SKM-1 treated with dmso at 0.1 percent for 144 hours (cell line): ENCODE data around the gene APOC1.
"Not testable (repeated sequence)": the region's sequence is repeated elsewhere in the genome, so short reads cannot be mapped to it uniquely, and the experiment has no call there.

Experiments used
- DNase-seq: peaks from one replicate; lab custom pipeline; 2025; ENCODE audit not compliant: unreplicated experiment; lab: John Stamatoyannopoulos, UW

Gene APOC1

GRCh38 chr19:44914433-44915206 is at the start of gene APOC1:
Gene APOC1 (plus strand): TSS chr19:44914608. CDS start chr19:44914892, 284 bp downstream.
- peak; percentile 16 for DNase-seq

DNA sequence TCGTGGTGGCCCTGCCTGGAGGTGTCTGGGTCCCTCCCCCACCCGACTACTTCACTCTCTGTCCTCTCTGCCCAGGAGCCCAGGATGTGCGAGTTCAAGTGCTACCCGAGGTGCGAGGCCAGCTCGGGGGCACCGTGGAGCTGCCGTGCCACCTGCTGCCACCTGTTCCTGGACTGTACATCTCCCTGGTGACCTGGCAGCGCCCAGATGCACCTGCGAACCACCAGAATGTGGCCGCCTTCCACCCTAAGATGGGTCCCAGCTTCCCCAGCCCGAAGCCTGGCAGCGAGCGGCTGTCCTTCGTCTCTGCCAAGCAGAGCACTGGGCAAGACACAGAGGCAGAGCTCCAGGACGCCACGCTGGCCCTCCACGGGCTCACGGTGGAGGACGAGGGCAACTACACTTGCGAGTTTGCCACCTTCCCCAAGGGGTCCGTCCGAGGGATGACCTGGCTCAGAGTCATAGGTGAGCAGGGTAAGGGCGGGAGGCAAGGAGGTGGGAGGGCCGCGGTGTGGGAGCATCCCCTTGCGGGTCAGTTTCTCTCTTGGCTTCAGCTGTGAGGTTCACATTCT is 49.1 kb upstream of the APOC1 start:
- no peak for DNase-seq

DNA sequence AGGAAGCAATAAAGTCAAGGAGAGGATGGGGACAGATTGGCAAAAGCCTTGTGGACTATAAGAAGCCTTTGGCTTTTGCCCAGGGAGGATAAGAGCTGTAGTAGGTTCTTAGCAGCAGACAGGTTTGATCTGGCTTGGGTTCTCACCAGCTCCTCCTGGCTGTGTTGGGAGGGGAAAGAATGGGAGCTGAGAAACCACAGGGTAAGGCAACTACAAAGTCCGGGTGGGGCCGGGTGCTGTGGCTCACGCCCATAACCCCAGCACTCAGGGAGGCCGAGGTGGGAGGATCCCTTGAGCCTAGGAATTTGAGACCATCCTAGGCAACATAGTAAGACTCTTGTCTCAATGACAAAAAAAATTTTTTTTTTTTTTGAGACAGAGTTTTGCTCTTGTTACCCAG is 47.7 kb upstream of the APOC1 start:
- no peak for DNase-seq

- no peak for DNase-seq
Observed at GRCh38 chr19:44867578-44867977, 46.8 kb upstream of the APOC1 start.

GRCh38 chr19:44869733-44870470 is 44.5 kb upstream of the APOC1 start:
- peak; percentile 0 for DNase-seq

GRCh38 chr19:44871809-44872208 is 42.6 kb upstream of the APOC1 start:
- DNase-seq = no peak

- DNase-seq = no peak
Observed at GRCh38 chr19:44872661-44873060, 41.7 kb upstream of the APOC1 start.

- DNase-seq = no peak
Observed at GRCh38 chr19:44874317-44874716, 40.1 kb upstream of the APOC1 start.

GRCh38 chr19:44875666-44876451 is 38.5 kb upstream of the APOC1 start:
- no peak for DNase-seq

DNA sequence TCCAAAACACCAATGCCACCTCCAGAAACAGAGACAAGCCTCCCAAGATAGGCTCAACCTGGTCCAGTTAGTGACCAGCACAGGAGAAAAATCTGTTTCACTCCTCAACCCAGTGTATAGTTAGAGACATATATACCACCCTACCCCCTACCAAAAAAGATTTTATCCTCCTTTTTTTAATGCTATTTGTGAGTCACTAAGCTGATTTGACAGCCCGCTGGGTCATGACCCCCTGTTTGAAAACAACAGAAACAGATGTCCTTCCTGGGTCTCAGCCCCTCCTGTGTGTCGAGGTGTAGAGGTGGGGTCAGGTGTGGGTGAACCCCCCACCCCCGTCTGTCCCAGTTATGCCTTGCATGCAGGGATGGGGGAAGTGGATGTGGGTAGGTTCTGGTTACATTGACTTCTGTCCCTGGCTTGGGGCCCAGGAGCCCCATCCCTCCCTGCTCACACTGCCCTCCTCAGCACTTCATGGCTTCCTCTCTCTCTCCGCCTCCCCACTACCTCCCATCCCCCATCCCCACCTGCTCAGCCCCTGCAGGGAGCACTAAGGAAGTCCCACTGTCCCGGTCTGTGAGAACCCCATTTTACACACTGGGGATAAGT is 37.4 kb upstream of the APOC1 start:
- DNase-seq = no peak

- DNase-seq = no peak
Observed at GRCh38 chr19:44878120-44878865, 36.1 kb upstream of the APOC1 start.

DNA sequence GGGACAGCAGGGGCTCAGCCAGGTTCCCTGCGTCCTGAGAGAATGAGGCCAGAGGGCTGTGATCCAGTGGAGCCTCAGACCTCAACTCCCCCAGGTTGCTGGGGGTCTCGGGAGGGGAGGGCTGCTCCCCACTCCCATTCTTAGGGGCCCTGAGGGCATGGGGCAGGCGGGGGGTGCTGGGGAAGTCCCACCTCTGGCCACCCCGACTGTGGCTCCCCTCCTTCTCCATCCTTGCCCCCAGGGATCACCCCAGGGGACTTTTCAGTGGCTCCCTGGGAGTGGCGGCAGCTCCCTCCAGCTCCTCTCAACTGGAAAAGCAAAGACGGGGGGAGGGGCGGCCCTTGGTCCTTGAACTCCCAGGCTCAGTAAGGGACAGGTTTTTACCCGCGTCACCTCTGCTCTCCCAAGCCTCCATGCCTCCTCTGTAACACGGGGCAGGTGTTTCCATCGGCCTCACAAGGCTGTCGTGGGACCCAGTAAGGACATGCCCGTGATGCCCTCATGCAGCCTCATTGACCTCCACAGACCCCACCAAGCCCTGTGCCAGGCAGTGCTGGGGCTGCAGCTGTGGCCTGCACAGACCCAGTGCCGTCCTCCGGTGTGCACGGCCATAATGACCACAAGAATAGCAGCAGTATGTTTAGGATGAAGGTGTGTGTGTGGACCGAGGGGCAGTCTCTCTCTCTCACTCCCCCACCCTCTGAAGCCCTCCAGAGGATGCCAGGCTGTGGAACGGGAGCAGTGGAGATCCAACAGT is 34.9 kb upstream of the APOC1 start:
- no peak for DNase-seq

DNA sequence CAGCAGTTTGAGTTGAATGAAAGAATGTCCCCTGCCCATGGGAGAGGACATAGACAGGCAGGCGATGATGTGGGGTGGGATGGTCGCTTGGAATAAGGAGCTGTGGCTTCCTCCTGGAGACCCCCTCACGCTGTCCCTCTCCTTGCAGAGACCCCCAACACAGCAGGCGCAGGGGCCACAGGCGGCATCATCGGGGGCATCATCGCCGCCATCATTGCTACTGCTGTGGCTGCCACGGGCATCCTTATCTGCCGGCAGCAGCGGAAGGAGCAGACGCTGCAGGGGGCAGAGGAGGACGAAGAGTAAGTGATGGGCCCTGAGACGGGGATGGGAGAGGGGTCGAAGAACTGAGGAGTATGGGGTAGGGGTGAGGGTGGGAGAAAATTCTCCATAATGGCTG is 32.3 kb upstream of the APOC1 start:
- DNase-seq = no peak

DNA sequence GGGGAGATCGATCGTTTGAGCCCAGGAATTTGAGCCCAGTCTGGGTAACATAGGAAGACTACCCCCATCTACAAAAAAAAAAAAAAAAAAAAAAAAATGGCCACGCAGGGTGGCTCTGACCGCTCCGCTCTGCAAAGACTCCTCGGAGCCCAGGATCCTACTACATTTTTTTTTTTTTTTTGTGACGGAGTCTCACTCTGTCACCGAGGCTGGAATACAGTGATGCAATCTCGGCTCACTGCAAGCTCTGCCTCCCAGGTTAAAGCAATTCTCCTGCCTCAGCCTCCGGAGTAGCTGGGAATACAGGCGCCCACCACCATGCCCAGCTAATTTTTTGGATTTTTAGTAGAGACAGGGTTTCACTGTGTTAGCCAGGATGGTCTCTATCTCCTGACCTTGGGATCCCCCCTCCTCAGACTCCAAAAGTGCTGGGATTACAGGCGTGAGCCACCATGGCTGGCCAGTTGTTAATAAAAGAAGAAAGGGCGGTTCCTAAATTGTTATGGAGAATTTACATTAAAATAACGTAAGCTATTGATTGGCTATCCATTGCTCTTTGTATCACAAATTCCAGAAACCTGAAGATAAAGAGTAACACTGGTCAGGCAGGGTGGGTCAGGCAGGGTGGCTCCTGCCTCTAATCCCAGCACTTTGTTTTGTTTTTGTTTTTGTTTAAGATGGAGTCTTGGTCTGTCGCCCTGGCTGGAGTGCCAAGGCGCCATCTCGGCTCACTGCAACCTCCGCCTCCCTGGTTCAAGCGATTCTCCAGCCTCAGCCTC is 31.6 kb upstream of the APOC1 start:
- DNase-seq = not testable (repeated sequence)

DNA sequence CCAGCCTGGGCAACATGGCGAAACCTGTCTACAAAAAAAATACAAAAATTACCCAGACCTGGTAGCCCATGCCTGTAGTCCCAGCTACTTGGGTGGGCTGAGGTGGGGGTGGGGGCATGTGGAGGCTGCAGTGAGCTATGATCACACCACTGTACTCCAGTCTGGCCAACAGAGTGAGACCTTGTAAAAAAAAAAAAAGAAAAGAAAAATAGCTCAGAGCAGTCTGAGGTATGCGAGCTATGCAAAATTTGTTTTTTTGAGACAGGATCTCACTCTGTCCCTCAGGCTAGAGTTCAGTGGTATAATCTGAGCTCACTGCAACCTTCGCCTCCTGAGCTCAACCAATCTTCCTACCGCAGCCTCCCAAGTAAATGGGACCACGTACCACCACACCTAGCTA is 30.5 kb upstream of the APOC1 start:
- no peak for DNase-seq

DNA sequence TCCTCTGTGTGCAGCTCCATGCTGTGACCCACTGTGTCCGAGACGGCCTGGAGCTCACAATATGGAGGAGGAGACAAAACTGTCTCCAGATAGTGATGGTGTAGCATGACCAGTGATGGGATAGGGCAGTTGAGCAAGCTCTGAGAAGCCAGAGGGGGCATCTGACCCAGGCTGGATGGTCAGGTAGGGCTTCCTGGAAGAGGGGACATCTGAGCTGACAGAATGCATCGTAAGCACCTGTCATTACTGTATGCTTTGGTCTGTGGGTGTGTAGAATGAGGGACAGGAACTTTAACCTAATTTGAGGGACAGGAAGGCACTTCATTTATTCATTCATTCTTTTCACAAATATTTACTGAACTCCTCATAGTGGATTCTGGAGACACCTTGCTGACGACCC is 29.8 kb upstream of the APOC1 start:
- no peak for DNase-seq

- DNase-seq = no peak
Observed at GRCh38 chr19:44886141-44886540, 28.3 kb upstream of the APOC1 start.

DNA sequence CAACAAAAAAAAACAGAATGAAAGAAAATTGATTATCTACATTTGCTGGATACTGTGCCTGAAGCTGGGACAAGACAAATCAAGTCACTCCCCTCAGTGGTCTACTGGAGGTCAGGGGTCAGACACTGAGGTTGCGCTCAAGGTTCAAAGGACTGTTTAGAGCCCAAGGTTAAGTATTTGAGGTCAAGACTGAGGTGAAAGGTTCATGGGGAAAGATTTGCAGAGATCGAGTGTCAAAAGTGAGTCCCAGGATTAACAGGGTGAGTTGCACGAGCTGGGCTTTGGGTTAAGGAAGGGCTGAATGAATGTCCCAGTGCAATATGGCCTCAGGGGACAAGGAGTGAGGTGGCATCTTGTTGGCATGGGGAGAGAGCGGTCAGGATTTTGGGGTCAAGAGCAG is 26.8 kb upstream of the APOC1 start:
- DNase-seq = no peak

DNA sequence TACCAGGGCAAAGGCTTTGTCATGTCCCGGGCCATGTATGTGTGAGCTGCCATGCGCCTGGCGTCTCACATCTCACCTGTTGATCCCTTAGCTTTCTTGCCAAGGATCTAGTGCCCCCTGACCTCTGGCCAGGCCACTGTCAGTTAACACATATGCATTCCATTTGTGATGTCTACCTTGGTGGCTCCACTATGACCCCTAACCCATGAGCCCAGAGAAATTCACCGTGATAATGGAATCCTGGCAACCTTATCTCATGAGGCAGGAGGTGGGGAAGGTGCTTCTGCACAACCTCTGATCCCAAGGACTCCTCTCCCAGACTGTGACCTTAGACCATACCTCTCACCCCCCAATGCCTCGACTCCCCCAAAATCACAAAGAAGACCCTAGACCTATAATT is 26.1 kb upstream of the APOC1 start:
- DNase-seq = not testable (repeated sequence)
